Measurements from ENCODE around the gene PCBP4.

- TF ChIP-seq CTCF (IDR thresholded peaks at IDR 0.05) (no peak), POLR2A (IDR thresholded peaks at IDR 0.05) (no peak)
These were observed 27.3 kb upstream of the PCBP4 start for GRCh38 chr3:51994530-51994929.
